GM18861 (cell line): ENCODE data around the gene SIK3.
"Not testable (repeated sequence)": the region's sequence is repeated elsewhere in the genome, so short reads cannot be mapped to it uniquely, and the experiment has no call there.

Experiments
- ATAC-seq: cut with Tn5 transposase; IDR thresholded peaks from one replicate; pipeline ENCODE4 v1.9.1; 2021; ENCODE audit not compliant: unreplicated experiment

The SIK3 gene

DNA sequence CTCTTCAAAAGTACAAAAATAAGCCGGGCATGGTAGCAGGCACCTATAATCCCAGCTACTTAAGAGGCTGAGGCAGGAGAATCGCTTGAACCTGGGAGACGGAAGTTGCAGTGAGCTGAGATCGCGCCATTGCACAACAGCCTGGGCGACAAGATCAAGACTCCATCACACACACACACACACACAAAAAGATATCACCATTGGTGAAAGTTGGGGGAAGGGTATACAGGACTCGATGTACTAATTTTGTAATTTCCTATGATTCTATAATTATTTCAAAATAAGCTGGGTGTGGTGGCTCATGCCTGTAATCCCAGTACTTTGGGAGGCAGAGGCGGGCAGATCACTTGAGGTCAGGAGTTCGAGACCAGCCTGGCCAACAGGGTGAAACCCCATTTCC is 48.1 kb downstream of the SIK3 start:
- not testable (repeated sequence) for ATAC-seq

GRCh38 chr11:117046627-117047026 is 51.6 kb downstream of the SIK3 start:
- not testable (repeated sequence) for ATAC-seq

DNA sequence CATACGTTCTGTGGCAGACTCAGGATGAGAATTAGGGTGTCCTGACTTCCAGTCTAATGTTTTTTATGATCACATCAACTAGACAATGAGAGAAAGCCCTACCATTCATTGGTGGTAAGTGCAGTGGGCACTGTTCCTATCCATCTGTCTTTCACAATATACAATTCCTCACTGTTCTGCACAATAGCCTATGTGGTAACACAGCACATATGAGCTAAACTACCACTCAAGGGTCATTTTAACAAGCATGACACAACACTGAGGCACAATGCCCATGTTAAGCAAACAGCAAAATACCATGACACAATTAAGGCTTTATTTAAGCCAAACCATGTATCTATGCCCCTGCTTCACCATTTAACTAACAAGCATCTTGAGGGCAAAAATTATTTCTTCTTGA is 52.3 kb downstream of the SIK3 start:
- ATAC-seq = no peak

GRCh38 chr11:117045196-117045595 is 53.0 kb downstream of the SIK3 start:
- no peak for ATAC-seq

GRCh38 chr11:117044287-117045035 is 53.8 kb downstream of the SIK3 start:
- no peak for ATAC-seq

DNA sequence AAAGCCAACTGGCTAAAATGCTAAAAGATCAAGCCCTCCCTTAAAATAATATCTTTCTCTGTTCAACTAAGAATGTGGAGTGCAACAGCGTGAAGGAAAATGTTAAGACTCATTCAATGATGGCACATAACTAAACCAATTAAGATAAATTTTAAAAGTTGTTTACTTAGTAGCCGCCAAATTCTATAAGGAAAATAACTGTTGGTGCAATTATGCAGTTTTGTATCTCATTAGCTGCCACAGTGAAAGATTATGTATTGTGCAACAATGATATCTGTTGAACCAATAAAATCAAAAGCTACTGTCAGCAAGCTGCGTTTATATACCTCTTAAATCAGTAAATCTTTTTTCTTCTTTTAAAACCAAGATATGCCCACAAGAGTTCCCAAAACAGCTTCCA is 55.5 kb downstream of the SIK3 start:
- ATAC-seq = no peak

GRCh38 chr11:117039900-117040299 is 58.3 kb downstream of the SIK3 start:
- no peak for ATAC-seq

DNA sequence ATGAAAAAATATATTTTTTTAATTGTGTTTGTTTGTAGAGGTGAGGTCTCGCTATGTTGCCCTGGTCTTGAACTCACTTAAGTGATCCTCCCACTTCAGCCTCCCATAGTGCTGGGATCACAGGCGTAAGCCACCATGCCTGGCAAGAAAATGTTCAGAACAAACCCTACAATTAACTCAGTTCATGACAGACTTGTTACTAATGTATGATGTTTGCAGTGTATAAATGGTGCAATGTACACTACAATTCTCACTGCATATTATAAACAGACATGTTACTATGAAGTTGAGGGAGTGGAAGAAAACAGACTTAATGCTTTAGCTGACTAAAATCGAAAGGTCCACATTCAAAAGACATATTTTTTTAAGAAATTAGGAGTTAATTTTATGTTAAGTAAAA is 59.0 kb downstream of the SIK3 start:
- ATAC-seq = no peak

DNA sequence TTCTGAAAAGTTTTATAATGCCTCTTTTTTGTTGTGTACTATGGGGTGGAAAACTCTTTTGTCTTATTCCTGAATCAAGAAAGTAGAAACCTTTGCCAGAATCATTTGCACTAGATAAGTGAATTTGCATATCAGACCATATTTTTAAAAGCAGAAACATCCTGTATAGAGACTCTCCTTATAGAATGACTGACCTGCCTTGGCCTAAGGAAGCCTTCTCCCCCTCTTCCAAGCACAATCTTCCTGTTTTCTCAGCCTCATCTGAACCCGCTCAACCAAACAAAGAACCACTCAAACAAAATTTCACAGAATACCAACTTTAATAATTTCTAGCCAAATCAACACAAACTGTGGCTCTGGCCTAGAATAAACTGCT is 60.3 kb downstream of the SIK3 start:
- no peak for ATAC-seq

GRCh38 chr11:117037279-117037974 is 60.8 kb downstream of the SIK3 start:
- ATAC-seq = no peak

DNA sequence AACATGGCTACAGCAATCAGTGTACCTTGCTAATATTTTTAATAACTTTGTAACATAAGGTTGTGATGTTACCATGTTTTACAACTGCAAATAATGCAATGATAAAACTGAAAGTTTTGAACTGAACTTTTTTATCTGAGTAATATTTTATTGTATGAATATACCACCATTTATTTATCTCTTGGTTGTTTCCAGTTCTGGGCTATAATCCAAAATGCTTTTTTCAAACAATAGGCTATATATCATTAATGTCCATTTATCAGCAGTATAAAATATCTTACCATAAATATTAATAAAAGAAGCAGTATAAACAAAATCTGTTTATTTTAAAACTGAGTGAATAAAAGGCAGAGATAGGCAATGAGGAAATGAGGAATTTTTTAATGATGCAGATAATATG is 63.3 kb downstream of the SIK3 start:
- ATAC-seq = no peak

DNA sequence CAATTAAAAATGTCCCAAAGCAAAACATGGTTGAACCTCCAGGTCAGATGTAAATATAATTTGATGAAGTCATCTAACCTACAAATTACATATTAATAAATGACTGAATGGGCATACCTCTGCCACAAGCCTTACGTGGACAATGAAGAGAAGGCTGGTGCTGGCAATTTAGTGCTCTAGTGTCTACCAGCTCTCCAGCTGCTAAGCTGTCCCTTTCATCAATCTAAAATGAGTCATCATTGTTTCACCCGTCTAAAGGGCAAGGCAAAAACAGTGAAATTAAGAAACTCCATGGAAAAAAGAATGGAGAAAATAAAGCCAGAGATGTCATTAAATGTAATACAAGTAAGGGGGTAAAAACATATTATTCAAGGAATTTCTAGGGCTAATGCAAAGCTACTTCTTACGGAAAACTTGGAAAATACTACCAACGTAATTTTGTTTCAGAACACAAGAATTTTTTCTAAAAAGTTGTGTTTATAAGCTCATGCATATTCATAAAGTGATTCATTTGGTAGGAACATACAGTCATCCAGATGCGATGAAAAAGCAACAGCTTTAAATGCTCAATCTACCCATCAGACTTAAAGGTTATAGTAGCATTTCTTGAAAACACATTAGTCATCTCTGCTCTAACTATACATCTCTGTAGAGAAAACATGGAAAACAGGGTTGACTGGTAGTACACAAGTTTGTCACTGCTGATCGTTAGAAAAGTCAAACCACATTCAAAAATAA is 71.5 kb downstream of the SIK3 start:
- no peak for ATAC-seq

DNA sequence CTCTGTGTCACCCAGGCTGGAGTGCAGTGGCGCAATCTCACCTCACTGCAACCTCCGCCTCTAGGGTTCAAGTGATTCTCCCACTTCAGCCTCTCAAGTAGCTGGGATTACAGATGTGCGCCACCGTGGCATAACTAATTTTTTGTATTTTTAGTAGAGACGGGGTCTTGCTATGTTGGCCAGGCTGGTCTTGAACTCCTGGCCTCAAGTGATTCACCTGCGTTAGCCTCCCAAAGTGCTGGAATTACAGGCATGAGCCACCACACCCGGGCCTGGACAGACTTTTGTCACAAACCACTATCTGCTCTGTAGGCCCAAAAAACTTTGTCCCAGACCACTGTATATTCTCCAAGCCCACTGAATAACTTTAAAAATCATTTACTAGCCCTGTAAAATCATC is 74.5 kb downstream of the SIK3 start:
- not testable (repeated sequence) for ATAC-seq

DNA sequence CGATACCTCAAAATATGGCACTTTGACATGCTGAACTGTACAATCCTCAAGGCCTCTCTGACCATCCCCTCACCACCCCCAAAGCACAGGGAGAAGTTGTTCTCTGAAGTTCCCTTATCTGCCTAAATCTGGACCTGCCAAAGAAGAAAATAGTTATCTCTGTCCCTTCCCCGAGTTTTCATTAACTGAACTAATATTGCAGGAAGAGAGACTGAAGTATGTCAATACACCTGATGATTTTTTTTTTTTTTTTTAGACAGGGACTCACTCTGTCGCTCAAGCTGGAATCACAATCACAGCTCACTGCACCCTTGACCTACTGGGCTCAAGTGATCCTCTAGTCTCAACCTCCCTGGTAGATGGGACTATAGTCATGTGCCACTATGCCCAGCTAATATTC is 75.0 kb downstream of the SIK3 start:
- no peak for ATAC-seq

- no peak for ATAC-seq
Observed at GRCh38 chr11:117022526-117022925, 75.7 kb downstream of the SIK3 start.

- no peak for ATAC-seq
Observed at GRCh38 chr11:117020869-117021564, 77.2 kb downstream of the SIK3 start.

DNA sequence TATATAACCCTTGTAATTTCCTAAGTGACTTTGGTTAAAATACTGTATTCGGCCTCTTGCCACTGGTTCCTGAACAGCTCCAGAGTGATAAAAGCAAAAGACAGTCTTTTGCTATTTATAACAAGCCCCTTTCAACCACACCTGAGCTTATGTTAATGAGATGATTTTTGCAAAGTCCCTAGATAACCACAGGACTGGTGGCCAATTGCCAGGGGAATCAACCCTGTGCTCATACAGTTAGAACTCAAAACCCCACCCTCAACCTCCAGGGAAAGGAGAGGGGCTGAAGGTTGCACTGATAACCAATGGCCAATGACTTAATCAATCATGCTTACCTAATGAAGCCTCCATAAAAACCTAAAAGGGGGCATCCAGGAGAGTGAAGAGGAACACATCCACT is 77.9 kb downstream of the SIK3 start:
- ATAC-seq = no peak

DNA sequence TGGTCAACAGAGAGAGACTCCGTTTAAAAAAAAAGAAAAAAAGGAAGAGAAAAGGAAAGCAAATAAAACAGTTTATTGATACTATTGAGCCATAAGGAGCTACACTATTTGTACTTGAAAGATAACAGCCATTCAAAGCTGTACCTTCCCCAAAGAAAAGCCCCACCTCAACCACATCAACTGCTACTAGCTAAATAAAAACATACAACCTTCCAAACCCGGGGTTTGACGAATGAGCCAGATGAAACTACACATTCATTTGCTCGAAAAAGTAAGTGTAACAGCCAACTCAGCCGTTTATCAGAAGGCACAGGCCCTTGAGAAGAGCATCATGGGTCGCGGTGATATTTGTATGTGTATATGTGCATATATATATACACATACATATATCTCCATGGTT is 78.4 kb downstream of the SIK3 start:
- no peak for ATAC-seq

GRCh38 chr11:117017456-117017855 is 80.8 kb downstream of the SIK3 start:
- no peak for ATAC-seq

DNA sequence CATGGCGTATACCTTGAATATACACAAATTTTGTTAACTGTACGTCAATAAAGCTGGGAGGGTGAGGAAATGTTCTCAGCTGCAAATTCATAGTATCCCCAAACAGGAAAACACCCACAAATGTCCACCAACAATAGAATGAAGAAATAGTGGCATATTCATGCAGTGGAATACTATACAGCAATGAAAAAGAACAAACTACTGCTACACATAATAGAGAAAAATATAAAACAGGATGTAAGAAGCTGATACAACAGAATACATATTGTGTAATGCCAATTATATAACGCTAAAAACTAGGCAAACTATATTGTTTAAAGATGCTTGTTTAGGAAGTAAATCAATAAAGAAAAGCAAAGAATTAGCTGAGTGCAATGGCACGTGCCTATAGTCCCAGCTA is 81.5 kb downstream of the SIK3 start:
- no peak for ATAC-seq

DNA sequence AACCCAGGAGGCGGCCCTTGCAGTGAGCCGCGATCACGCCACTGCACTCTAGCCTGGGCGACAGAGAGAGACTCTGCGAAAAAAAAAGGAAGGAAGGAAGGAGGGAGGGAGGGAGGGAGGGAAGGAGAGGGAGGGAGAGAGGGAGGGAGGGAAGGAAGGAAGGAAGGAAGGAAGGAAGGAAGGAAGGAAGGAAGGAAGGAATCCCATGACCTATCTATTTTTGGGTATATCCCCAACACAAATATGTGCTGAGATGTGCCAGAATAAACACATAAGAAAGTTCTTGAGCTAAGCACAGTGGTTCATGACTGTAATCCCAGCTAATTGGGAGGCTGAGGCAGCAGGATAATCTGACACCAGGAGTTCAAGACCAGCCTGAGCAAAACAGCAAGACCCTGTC is 82.0 kb downstream of the SIK3 start:
- ATAC-seq = no peak

- ATAC-seq = no peak
Observed at GRCh38 chr11:117011541-117011898, 86.7 kb downstream of the SIK3 start.
